RWPE1 (cell line): ENCODE results near the gene MSRB2.

Source experiments
- CTCF ChIA-PET: fragments of 350-600 bp; sonication (Branson Sonifier 250); formaldehyde crosslinking; extraction: SDS; loops from one replicate; lab custom pipeline; 2021; lab: Yijun Ruan, JAX
- POLR2A ChIA-PET: fragments of 400-600 bp; formaldehyde crosslinking; extraction: SDS; loops from one replicate; lab custom pipeline; 2020; ENCODE audit warnings: antibody characterized with exemption; ENCODE audit not compliant: low non-redundant PET; lab: Yijun Ruan, JAX
- DNase-seq: peaks from one replicate; pipeline ENCODE4 v3.0.0; 2012; ENCODE audit warnings: low spot score
- H3K27ac ChIP-seq: fragments of 450-650 bp; 2 replicates; pipeline ENCODE4 v1.5.1; 2017
- CTCF ChIP-seq: fragments of 450-650 bp; conservative IDR thresholded peaks from 2 replicates; pipeline ENCODE4 v1.5.1; 2017; ENCODE audit warnings: low read depth, mild to moderate bottlenecking

Gene MSRB2

GRCh38 chr10:23150091-23150490 lies 54.7 kb downstream of the MSRB2 start:
- CTCF ChIA-PET: no interaction called here
- no peak for DNase-seq

GRCh38 chr10:23150610-23151009 lies 55.2 kb downstream of the MSRB2 start:
- ChIA-PET POLR2A (no interaction called here), CTCF (no interaction called here)
- TF ChIP-seq CTCF: no peak

More at GRCh38 chr10:23150091-23150490, 54.7 kb downstream of the MSRB2 start:
- no peak overlapping the region for H3K27ac ChIP-seq
- no peak for TF ChIP-seq CTCF
- POLR2A ChIA-PET: no interaction called here

GRCh38 chr10:23151071-23151470 lies 55.7 kb downstream of the MSRB2 start:
- H3K27ac ChIP-seq: no peak overlapping the region
- no peak for TF ChIP-seq CTCF
- DNase-seq: no peak
- POLR2A ChIA-PET: no interaction called here
- CTCF ChIA-PET: no interaction called here

More at GRCh38 chr10:23150610-23151009, 55.2 kb downstream of the MSRB2 start:
- H3K27ac ChIP-seq: no peak overlapping the region
- no peak for DNase-seq

- no peak for TF ChIP-seq CTCF
- no peak overlapping the region for H3K27ac ChIP-seq
- ChIA-PET CTCF (no interaction called here), POLR2A (no interaction called here)
- DNase-seq: no peak
These were observed 59.8 kb downstream of the MSRB2 start for GRCh38 chr10:23155169-23155568.

- no peak for DNase-seq
- H3K27ac ChIP-seq: no peak overlapping the region
- ChIA-PET CTCF (no interaction called here), POLR2A (no interaction called here)
- no peak for TF ChIP-seq CTCF
These were observed 61.2 kb downstream of the MSRB2 start for GRCh38 chr10:23156447-23157150.

GRCh38 chr10:23157239-23157681 lies 61.9 kb downstream of the MSRB2 start:
- DNase-seq: no peak
- CTCF ChIA-PET: interaction anchor here (0.5 to 1.7 kb wide), 5 partner anchors 16 to 900 kb away, joined by 3 to 8 read pairs (median 3); no protein-coding TSS in a partner anchor
- POLR2A ChIA-PET: no interaction called here
- no peak for TF ChIP-seq CTCF
- H3K27ac ChIP-seq: no peak overlapping the region
